BLaER1 treated with 17β-estradiol and CSF1 and Interleukin-3, amounts not matched to agents 10 nM and 100 nM (cell line): Measurements from ENCODE around the gene IRX6.
A peak's percentile ranks its signal among the peaks of the same experiment; 100 is the strongest.

Experiments used
- H3K27ac ChIP-seq, 11 experiments: shearing (Covaris generic); formaldehyde crosslinking; 2 replicates each; pipeline ENCODE4 v1.8.1; 2022
- H3K27me3 ChIP-seq, 11 experiments: shearing (Covaris generic); formaldehyde crosslinking; 2 replicates each; pipeline ENCODE4 v1.8.1; 2022
- H3K36me3 ChIP-seq, 11 experiments: shearing (Covaris generic); formaldehyde crosslinking; 2 replicates each; pipeline ENCODE4 v1.8.1; 2022
- H3K4me1 ChIP-seq, 10 experiments: shearing (Covaris generic); formaldehyde crosslinking; 2 replicates each; pipeline ENCODE4 v1.8.1; 2022
- H3K4me2 ChIP-seq, 11 experiments: shearing (Covaris generic); formaldehyde crosslinking; 2 replicates each; pipeline ENCODE4 v1.8.1; 2022
- H3K4me3 ChIP-seq, 10 experiments: shearing (Covaris generic); formaldehyde crosslinking; 2 replicates each; pipeline ENCODE4 v1.8.1; 2022
- H3K9ac ChIP-seq, 11 experiments: shearing (Covaris generic); formaldehyde crosslinking; 2 replicates each; pipeline ENCODE4 v1.8.1; 2022
- H3K9me3 ChIP-seq, 11 experiments: shearing (Covaris generic); formaldehyde crosslinking; replicated peaks in 1 of 11; 2 replicates each; pipeline ENCODE4 v1.8.1; 2022
- H4K20me1 ChIP-seq, 11 experiments: shearing (Covaris generic); formaldehyde crosslinking; 2 replicates each; pipeline ENCODE4 v1.8.1; 2022
- Cebpa-rat ChIP-seq, 11 experiments: shearing (Covaris generic); IDR thresholded peaks; 2 replicates each; pipeline ENCODE4 v1.8.1; 2022

The IRX6 gene

DNA sequence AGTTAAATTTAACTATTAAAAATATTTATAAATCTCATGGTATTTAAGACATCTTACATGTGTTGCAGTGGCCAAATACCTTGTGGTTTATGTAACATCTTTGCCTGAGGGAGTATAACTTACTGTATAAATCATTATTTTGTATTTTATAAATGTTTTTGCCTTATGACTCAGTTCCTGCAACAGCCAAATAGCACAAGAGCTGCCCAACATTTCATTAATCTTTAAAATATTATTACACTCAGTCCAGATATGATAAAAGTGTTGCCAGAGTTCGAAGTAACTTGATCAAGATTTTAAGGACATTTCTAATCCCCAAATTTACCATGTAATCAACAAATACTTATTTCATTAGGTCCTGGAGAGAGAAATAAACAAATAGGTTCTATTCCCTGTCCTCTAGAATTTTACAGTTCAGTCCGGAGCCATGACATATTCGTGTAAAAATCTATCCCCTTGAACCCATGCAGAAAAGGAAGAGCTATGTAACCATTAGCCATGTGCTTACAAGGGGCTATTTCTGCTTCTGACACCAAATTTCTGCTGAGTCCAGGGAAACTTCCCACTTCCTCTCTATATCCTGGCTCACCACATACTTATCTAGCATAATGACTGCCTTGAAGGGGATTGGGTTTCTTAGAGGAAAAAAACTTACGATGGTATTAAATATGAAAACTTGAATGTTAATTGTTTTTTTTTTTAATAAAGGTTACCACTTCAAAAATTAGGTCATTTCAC, 44.0 kb downstream of the IRX6 start:
- peaks cover 22 to 41% (median 34%) of the 10 kb centered on the region in 10 experiments for H3K4me1 ChIP-seq
- H3K36me3 ChIP-seq, result no peaks in the 10 kb centered on the region
- H3K27me3 ChIP-seq, result peaks cover 28 to 47% (median 42%) of the 10 kb centered on the region in 11 experiments
- no peaks in the 10 kb centered on the region; a peak in 1 of 22 replicates for H4K20me1 ChIP-seq
- peak overlapping the region in 10 of 11 experiments; percentile 6 to 68 (median 57); a peak in 16 of 22 replicates for H3K4me2 ChIP-seq
- no peak overlapping the region for H3K27ac ChIP-seq
- H3K9ac ChIP-seq, result no peak overlapping the region
- H3K9me3 ChIP-seq, result no peaks in the 10 kb centered on the region
- no peak overlapping the region for H3K4me3 ChIP-seq
- no peak for TF ChIP-seq Cebpa-rat (IDR thresholded peaks at IDR 0.05)

DNA sequence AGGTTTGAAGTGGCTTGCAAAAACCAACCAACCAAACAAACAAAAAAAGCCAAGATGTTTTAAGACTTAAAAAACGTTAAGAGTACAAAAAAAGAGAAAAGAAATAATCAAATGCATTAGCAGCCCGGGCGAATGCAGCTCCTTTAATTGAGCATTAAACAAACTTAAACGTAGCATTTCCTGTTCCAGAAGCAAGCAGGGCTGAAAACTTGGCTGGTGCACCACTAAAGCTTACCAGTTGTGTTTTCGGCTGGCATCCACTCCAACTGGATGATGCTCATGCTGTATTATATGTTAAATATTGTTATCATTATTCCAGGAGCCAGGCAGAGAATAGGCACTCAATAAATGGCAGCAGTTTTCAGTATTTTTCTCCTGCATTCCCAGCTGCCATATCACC, 45.1 kb downstream of the IRX6 start:
- H3K4me2 ChIP-seq, result peak overlapping the region in 6 of 11 experiments; percentile 6 to 68 (median 57); a peak in 7 of 22 replicates

DNA sequence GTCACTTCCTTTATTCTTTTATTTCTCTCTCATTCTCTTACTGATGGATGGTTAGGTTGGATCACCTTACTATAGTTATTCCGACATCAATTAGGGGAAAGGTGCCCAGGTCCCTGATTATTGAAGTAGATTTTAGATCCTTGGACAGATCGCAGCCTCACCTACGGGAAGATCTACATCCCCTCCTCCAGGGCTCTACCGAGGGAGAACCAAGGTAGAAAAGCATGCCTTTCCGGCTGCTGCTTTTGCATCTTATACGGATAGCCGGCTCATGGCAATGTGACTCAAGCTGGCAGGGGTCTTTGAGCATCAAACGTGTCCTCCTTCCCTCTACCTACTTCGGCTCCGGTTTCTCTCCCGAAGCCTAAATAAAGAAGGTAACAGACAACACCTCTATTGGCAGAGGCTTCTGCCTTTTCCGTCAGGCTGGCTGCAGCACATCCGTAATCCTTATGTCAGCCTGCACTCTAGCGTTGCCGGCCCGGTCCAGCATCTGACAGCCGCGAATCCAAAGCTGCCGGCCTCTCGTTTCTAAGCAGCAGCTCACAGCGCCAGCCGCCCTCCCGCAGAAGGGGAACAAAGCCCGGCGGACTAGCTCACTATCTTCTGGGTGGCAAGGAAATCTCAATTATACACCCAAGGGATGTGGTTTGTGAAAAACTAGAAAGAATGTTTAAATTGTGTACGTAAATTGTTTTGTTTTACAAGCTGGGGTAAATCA, 46.9 kb downstream of the IRX6 start:
- H3K4me3 ChIP-seq, result no peak overlapping the region
- no peaks in the 10 kb centered on the region; a peak in 1 of 22 replicates for H4K20me1 ChIP-seq
- no peak overlapping the region for H3K9ac ChIP-seq
- H3K9me3 ChIP-seq, result no peaks in the 10 kb centered on the region
- peaks cover 28 to 49% (median 42%) of the 10 kb centered on the region in 11 experiments for H3K27me3 ChIP-seq
- H3K27ac ChIP-seq, result no peak overlapping the region
- H3K36me3 ChIP-seq, result no peaks in the 10 kb centered on the region
- H3K4me2 ChIP-seq, result peak overlapping the region in 8 of 11 experiments; percentile 0 to 47 (median 22); a peak in 11 of 22 replicates
- H3K4me1 ChIP-seq, result peaks cover 22 to 41% (median 33%) of the 10 kb centered on the region in 10 experiments
- no peak for TF ChIP-seq Cebpa-rat (IDR thresholded peaks at IDR 0.05)

More for the DNA sequence above, 45.1 kb downstream of the IRX6 start:
- H4K20me1 ChIP-seq, result no peaks in the 10 kb centered on the region; a peak in 1 of 22 replicates
- H3K27ac ChIP-seq, result no peak overlapping the region
- no peaks in the 10 kb centered on the region for H3K9me3 ChIP-seq
- H3K36me3 ChIP-seq, result no peaks in the 10 kb centered on the region
- peaks cover 28 to 49% (median 42%) of the 10 kb centered on the region in 11 experiments for H3K27me3 ChIP-seq
- TF ChIP-seq Cebpa-rat (IDR thresholded peaks at IDR 0.05), result no peak
- H3K4me3 ChIP-seq, result no peak overlapping the region
- H3K4me1 ChIP-seq, result peaks cover 22 to 41% (median 34%) of the 10 kb centered on the region in 10 experiments
- H3K9ac ChIP-seq, result no peak overlapping the region

- Histone ChIP-seq H3K4me2 (no peak overlapping the region), H3K4me3 (no peak overlapping the region), H3K4me1 (peaks cover 8 to 25% (median 17%) of the 10 kb centered on the region in 10 experiments), H3K27me3 (peaks cover 28 to 49% (median 42%) of the 10 kb centered on the region in 11 experiments), H3K9me3 (no peaks in the 10 kb centered on the region), H3K9ac (no peak overlapping the region), H3K36me3 (no peaks in the 10 kb centered on the region), H4K20me1 (no peaks in the 10 kb centered on the region; a peak in 1 of 22 replicates), H3K27ac (no peak overlapping the region)
- TF ChIP-seq Cebpa-rat (IDR thresholded peaks at IDR 0.05), result no peak
Observed at GRCh38 chr16:55372792-55373488, 48.9 kb downstream of the IRX6 start.

- no peak overlapping the region for H3K4me2 ChIP-seq
- H3K9ac ChIP-seq, result no peak overlapping the region
- H3K27me3 ChIP-seq, result peaks cover 28 to 49% (median 42%) of the 10 kb centered on the region in 11 experiments
- H3K4me1 ChIP-seq, result peaks cover 3 to 20% (median 11%) of the 10 kb centered on the region in 10 experiments; a peak in 17 of 20 replicates
- H4K20me1 ChIP-seq, result no peaks in the 10 kb centered on the region; a peak in 1 of 22 replicates
- H3K36me3 ChIP-seq, result no peaks in the 10 kb centered on the region
- H3K27ac ChIP-seq, result no peak overlapping the region
- H3K4me3 ChIP-seq, result no peak overlapping the region
- TF ChIP-seq Cebpa-rat (IDR thresholded peaks at IDR 0.05), result no peak
- no peaks in the 10 kb centered on the region for H3K9me3 ChIP-seq
Observed at GRCh38 chr16:55373489-55373832, 49.5 kb downstream of the IRX6 start.

DNA sequence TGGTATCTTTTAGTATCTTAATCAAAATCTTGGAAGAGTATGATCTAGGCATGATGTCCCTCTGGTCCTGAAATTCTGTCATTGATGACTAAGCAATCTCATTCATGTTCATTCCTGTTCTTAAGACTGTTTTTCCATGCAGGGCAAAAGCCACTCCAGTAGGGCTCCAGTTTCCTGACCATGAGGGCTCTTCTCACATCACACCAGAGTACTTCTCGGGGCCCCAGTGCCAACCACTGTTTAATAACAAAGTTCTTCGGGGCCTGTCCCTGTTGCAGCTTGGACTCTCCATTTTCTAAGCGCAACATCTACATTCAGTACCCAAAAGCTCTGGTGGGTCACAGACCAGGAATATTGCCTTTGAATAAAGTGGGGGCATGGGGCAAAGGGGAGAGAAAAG, 52.0 kb downstream of the IRX6 start:
- H3K4me3 ChIP-seq, result no peak overlapping the region
- H3K9ac ChIP-seq, result no peak overlapping the region
- no peak overlapping the region for H3K4me2 ChIP-seq
- peaks cover 0 to 5% (median under 1%) of the 10 kb centered on the region in 10 experiments; a peak in 4 of 20 replicates for H3K4me1 ChIP-seq
- H3K9me3 ChIP-seq, result no peaks in the 10 kb centered on the region
- H3K27me3 ChIP-seq, result peaks cover 13 to 23% (median 17%) of the 10 kb centered on the region in 11 experiments
- no peaks in the 10 kb centered on the region for H4K20me1 ChIP-seq
- TF ChIP-seq Cebpa-rat (IDR thresholded peaks at IDR 0.05), result no peak
- H3K27ac ChIP-seq, result no peak overlapping the region
- no peaks in the 10 kb centered on the region for H3K36me3 ChIP-seq

DNA sequence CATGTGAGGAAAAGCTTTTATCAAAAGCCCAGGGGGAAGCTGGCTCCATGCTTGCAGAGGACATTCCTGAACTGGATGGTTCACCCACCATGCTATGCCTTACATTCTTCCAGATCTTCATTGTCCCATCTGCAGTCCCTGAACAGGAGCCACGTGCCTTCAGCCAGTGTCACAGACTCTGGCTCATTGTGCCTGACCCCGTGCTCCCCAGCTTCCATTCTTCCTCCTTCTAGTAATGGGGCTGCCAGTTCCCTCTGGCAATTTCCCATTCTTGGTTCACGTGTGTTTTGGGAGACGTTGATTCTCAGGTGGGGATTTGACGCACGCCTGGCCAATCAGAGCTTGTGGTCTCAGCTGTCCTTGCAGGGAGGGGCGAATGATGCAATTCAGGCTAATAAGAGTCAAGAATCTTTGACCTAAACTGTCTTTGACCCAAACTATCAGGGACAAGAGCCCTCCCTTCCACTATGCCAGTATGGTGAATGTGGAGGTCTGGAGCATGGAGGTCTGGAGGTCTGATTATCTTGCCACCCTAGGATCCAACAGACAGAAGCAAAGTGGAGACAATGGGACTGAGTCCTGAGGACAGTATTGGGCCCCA, 52.7 kb downstream of the IRX6 start:
- Histone ChIP-seq H3K9ac (no peak overlapping the region), H3K4me2 (no peak overlapping the region)

DNA sequence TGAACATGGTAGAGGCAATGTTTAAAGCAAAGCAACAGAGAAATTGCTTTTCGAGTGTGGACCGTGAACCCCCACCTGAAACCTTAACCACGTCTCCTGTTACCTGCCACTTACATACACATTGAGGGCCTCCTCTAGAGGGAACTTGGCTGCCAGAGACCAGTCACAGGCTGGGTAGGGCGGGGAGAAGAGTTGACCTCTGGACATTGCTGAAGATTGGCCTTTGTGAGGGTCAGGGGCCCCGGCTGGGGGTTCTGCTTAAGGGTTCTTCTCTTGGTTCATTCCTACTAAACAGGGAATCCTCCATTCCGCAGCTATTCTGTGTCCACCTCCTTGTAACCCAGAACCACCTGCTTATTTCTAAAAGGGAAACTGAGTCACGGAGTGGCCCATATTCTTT, 53.8 kb downstream of the IRX6 start:
- H3K36me3 ChIP-seq, result no peaks in the 10 kb centered on the region
- no peaks in the 10 kb centered on the region for H3K9me3 ChIP-seq
- H3K4me1 ChIP-seq, result no peaks in the 10 kb centered on the region
- H3K4me2 ChIP-seq, result no peak overlapping the region
- H3K9ac ChIP-seq, result no peak overlapping the region
- peaks cover 0 to 5% (median 0%) of the 10 kb centered on the region in 11 experiments; a peak in 1 of 22 replicates for H3K27me3 ChIP-seq
- no peak overlapping the region for H3K27ac ChIP-seq
- no peak for TF ChIP-seq Cebpa-rat (IDR thresholded peaks at IDR 0.05)
- H3K4me3 ChIP-seq, result no peak overlapping the region
- H4K20me1 ChIP-seq, result no peaks in the 10 kb centered on the region

More for the DNA sequence above, 52.7 kb downstream of the IRX6 start:
- H3K4me1 ChIP-seq, result no peaks in the 10 kb centered on the region
- no peaks in the 10 kb centered on the region for H3K9me3 ChIP-seq
- H3K36me3 ChIP-seq, result no peaks in the 10 kb centered on the region
- no peak for TF ChIP-seq Cebpa-rat (IDR thresholded peaks at IDR 0.05)
- H4K20me1 ChIP-seq, result no peaks in the 10 kb centered on the region
- peaks cover 8 to 17% (median 11%) of the 10 kb centered on the region in 11 experiments for H3K27me3 ChIP-seq
- no peak overlapping the region for H3K4me3 ChIP-seq
- no peak overlapping the region for H3K27ac ChIP-seq

DNA sequence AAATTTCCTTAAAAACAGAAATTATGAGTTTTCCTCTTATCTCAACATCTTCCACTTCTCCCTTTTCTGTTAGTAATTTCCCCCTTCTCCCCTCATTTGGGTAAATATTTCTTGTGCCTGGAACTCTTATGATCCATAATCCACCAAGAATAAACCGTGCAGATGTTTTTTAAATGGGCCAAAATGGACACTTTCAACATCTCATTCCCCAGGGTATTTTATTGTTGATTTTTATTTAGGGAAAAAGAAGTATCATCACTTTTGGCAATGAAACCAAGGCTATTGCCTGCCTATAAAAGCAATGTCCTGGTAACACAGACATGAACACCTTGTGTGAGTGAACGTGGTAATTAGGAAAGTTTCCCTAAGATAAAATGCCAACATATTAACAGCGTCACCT, 54.6 kb downstream of the IRX6 start:
- no peaks in the 10 kb centered on the region for H3K4me1 ChIP-seq
- H3K27me3 ChIP-seq, result no peaks in the 10 kb centered on the region
- H3K9ac ChIP-seq, result no peak overlapping the region
- H3K27ac ChIP-seq, result no peak overlapping the region
- no peak for TF ChIP-seq Cebpa-rat (IDR thresholded peaks at IDR 0.05)
- H3K4me3 ChIP-seq, result no peak overlapping the region
- no peaks in the 10 kb centered on the region for H4K20me1 ChIP-seq
- no peaks in the 10 kb centered on the region for H3K36me3 ChIP-seq
- no peaks in the 10 kb centered on the region for H3K9me3 ChIP-seq
- no peak overlapping the region for H3K4me2 ChIP-seq
